SK-N-SH (cell line): ENCODE results near the gene ETS2. TPM values are rescaled to one million over a fixed set of nuclear protein-coding genes. Genes with fewer than 3 reads are reported as not detected.

Experiments
- CTCF ChIA-PET: fragments of 300-600, 350-600 bp; formaldehyde crosslinking; extraction: SDS; loops from one replicate; lab custom pipeline; 2021; lab: Yijun Ruan, JAX
- POLR2A ChIA-PET: fragments of 350-600 bp; sonication (Branson Sonifier 250); formaldehyde crosslinking; extraction: SDS; loops from one replicate; lab custom pipeline; 2020; ENCODE audit warnings: antibody characterized with exemption, inconsistent platforms; lab: Yijun Ruan, JAX
- DNase-seq: peaks from one replicate; pipeline ENCODE4 v3.0.0; 2012
- H2AFZ ChIP-seq: fragments of 200-600 bp; sonication (generic); 2 replicates; pipeline ENCODE4 v1.8.1; 2016; ENCODE audit warnings: antibody characterized with exemption, mild to moderate bottlenecking, low read depth
- H3F3A ChIP-seq: fragments of 200-600 bp; sonication (generic); replicated peaks from 2 replicates; pipeline ENCODE3; 2016; ENCODE audit warnings: antibody characterized with exemption, mild to moderate bottlenecking; ENCODE audit not compliant: insufficient read depth
- H3K27ac ChIP-seq, 2 experiments: fragments of 200-500 bp in 1 of 2; fragments of 200-600 bp in 1 of 2; sonication (Bioruptor generic) in 1 of 2; sonication (generic), shearing (Covaris generic) in 1 of 2; 2 replicates each; pipeline versions ENCODE4 v1.5.1 to v1.6.1; 2014 to 2016; ENCODE audit warnings: low read depth in 2 of 2, inconsistent platforms in 1 of 2, low read length in 1 of 2, mild to moderate bottlenecking in 1 of 2, mixed read lengths in 1 of 2
- H3K27me3 ChIP-seq: fragments of 200-600 bp; sonication (generic), shearing (Covaris generic); 2 replicates; pipeline ENCODE4 v1.6.1; 2016; ENCODE audit warnings: mixed run types; ENCODE audit not compliant: insufficient read depth
- H3K36me3 ChIP-seq, 2 experiments: fragments of 200-500 bp in 1 of 2; fragments of 200-600 bp in 1 of 2; sonication (Bioruptor generic) in 1 of 2; sonication (generic) in 1 of 2; replicated peaks in 1 of 2; 2 replicates each; pipeline versions ENCODE3 to v1.5.1; 2014 to 2016; ENCODE audit warnings: low read length in 1 of 2, mild to moderate bottlenecking in 1 of 2; ENCODE audit not compliant: insufficient read depth in 2 of 2, control insufficient read depth in 1 of 2
- H3K4me1 ChIP-seq, 2 experiments: fragments of 200-500 bp in 1 of 2; fragments of 200-600 bp in 1 of 2; sonication (Bioruptor generic) in 1 of 2; sonication (generic), shearing (Covaris generic) in 1 of 2; 2 replicates each; pipeline versions ENCODE4 v1.5.1 to v1.6.1; 2014 to 2016; ENCODE audit warnings: low read depth in 1 of 2, low read length in 1 of 2, mixed run types in 1 of 2; ENCODE audit not compliant: insufficient read depth in 2 of 2, control insufficient read depth in 1 of 2
- H3K4me2 ChIP-seq: fragments of 200-600 bp; sonication (generic), shearing (Covaris generic); 2 replicates; pipeline ENCODE4 v1.6.1; 2017; ENCODE audit warnings: mixed run types
- H3K4me3 ChIP-seq, 2 experiments: fragments of 200-500 bp in 1 of 2; fragments of 200-600 bp in 1 of 2; sonication (Bioruptor generic) in 1 of 2; sonication (generic), shearing (Covaris generic) in 1 of 2; 2 replicates each; pipeline versions ENCODE4 v1.5.1 to v1.8.1; 2014 to 2016; ENCODE audit warnings: low read depth in 2 of 2, inconsistent platforms in 1 of 2, low read length in 1 of 2, mild to moderate bottlenecking in 1 of 2, mixed read lengths in 1 of 2, moderate library complexity in 1 of 2
- H3K79me2 ChIP-seq: fragments of 200-600 bp; sonication (generic); 2 replicates; pipeline ENCODE4 v1.8.1; 2017; ENCODE audit warnings: mild to moderate bottlenecking; ENCODE audit not compliant: insufficient read depth
- H3K9ac ChIP-seq: fragments of 200-600 bp; sonication (generic); 2 replicates; pipeline ENCODE4 v1.6.1; 2017; ENCODE audit warnings: mixed run types
- H3K9me2 ChIP-seq: fragments of 200-600 bp; sonication (generic); 2 replicates; pipeline ENCODE4 v1.6.1; 2017; ENCODE audit warnings: mixed run types
- H3K9me3 ChIP-seq: fragments of 200-600 bp; sonication (generic); 2 replicates; pipeline ENCODE4 v1.6.1; 2017; ENCODE audit warnings: mixed run types, mild to moderate bottlenecking, moderate library complexity
- H4K20me1 ChIP-seq: fragments of 200-600 bp; sonication (generic); 2 replicates; pipeline ENCODE4 v1.6.1; 2017; ENCODE audit warnings: mild to moderate bottlenecking, mixed run types; ENCODE audit not compliant: insufficient read depth
- ELF1 ChIP-seq: IDR thresholded peaks from 2 replicates; pipeline ENCODE4 v1.4.0; 2012
- EZH2phosphoT487 ChIP-seq: fragments of 200-600 bp; sonication (generic); IDR thresholded peaks from 2 replicates; pipeline ENCODE4 v1.6.1; 2017; ENCODE audit warnings: low read depth, mixed run types, mild to moderate bottlenecking, antibody characterized with exemption, moderate library complexity, borderline replicate concordance
- FOSL2 ChIP-seq: IDR thresholded peaks from 2 replicates; pipeline ENCODE4 v1.4.0; 2012; ENCODE audit warnings: low read depth, mild to moderate bottlenecking, moderate library complexity, borderline replicate concordance
- FOXJ3 ChIP-seq: sonication (generic); formaldehyde crosslinking; IDR thresholded peaks from 2 replicates; pipeline ENCODE4 v1.5.1; 2020; ENCODE audit warnings: mild to moderate bottlenecking, missing genetic modification reagents
- FOXM1 ChIP-seq: IDR thresholded peaks from 2 replicates; pipeline ENCODE4 v1.4.0; 2012; ENCODE audit warnings: low read depth, mild to moderate bottlenecking
- GABPA ChIP-seq: IDR thresholded peaks from 2 replicates; pipeline ENCODE4 v1.4.0; 2012; ENCODE audit warnings: low read depth, mild to moderate bottlenecking
- GATA2 ChIP-seq: sonication (generic); formaldehyde crosslinking; IDR thresholded peaks from 2 replicates; pipeline ENCODE4 v1.5.0; 2020; ENCODE audit warnings: mild to moderate bottlenecking, missing genetic modification reagents
- JUND ChIP-seq: IDR thresholded peaks from 2 replicates; pipeline ENCODE4 v1.4.0; 2012
- MEF2A ChIP-seq: IDR thresholded peaks from 2 replicates; pipeline ENCODE4 v1.4.0; 2012; ENCODE audit warnings: low read depth, borderline replicate concordance
- MXI1 ChIP-seq: IDR thresholded peaks from 2 replicates; pipeline ENCODE4 v1.6.1; 2012; ENCODE audit warnings: mild to moderate bottlenecking, low read depth, low read length, improper control_type of control experiment
- NRF1 ChIP-seq: IDR thresholded peaks from 2 replicates; pipeline ENCODE4 v1.6.1; 2012; ENCODE audit warnings: low read depth, mild to moderate bottlenecking, low read length
- PBX3 ChIP-seq: IDR thresholded peaks from 2 replicates; pipeline ENCODE4; 2012
- POLR2AphosphoS5 ChIP-seq: IDR thresholded peaks from 2 replicates; pipeline ENCODE4 v1.6.1; 2012; ENCODE audit warnings: low read depth, low read length
- RAD21 ChIP-seq: IDR thresholded peaks from 2 replicates; pipeline ENCODE4 v1.6.1; 2012; ENCODE audit warnings: mild to moderate bottlenecking, low read length
- RCOR1 ChIP-seq: fragments of 150-350 bp; IDR thresholded peaks from 2 replicates; pipeline ENCODE4 v1.6.1; 2017; ENCODE audit warnings: antibody characterized with exemption, low read length
- RXRA ChIP-seq: IDR thresholded peaks from 2 replicates; pipeline ENCODE4 v1.4.0; 2012; ENCODE audit warnings: low read depth, mild to moderate bottlenecking, borderline replicate concordance
- SIN3A ChIP-seq: IDR thresholded peaks from 2 replicates; pipeline ENCODE4 v1.6.1; 2012; ENCODE audit warnings: low read depth, mild to moderate bottlenecking, low read length, moderate library complexity, borderline replicate concordance
- SMC3 ChIP-seq: IDR thresholded peaks from 2 replicates; pipeline ENCODE4 v1.6.1; 2012; ENCODE audit warnings: low read depth, low read length, improper control_type of control experiment
- TAF1 ChIP-seq: IDR thresholded peaks from 2 replicates; pipeline ENCODE4 v1.6.1; 2012; ENCODE audit warnings: low read depth, mild to moderate bottlenecking, low read length, moderate library complexity, borderline replicate concordance
- TEAD4 ChIP-seq: IDR thresholded peaks from 2 replicates; pipeline ENCODE4 v1.4.0; 2012; ENCODE audit warnings: mild to moderate bottlenecking, borderline replicate concordance; ENCODE audit not compliant: insufficient read depth
- YY1 ChIP-seq: IDR thresholded peaks from 2 replicates; pipeline ENCODE4 v1.4.0; 2012; ENCODE audit warnings: low read depth, mild to moderate bottlenecking
- WGBS: methylation state at CpG from one replicate; pipeline ENCODE4 v1.1.6; 2017; ENCODE audit warnings: low lambda C conversion rate; 5-methylcytosine and 5-hydroxymethylcytosine counted together
- polyA plus RNA-seq, 3 experiments: library from polyadenylated mRNA; depleted of rRNA; stranded (reverse); fragments of >200 nt; gene quantifications; 2 replicates each; pipeline ENCODE4 v1.2.3, GENCODE V29; 2012
- TF ChIP-seq, protein P1 (sequence below): fragments of 200-600 bp; sonication (generic); IDR thresholded peaks from 2 replicates; pipeline ENCODE4 v1.6.1; 2017; ENCODE audit warnings: antibody characterized with exemption, mild to moderate bottlenecking, moderate library complexity
- TF ChIP-seq, protein P2 (sequence below): fragments of 150-350 bp; IDR thresholded peaks from 2 replicates; pipeline ENCODE4 v1.6.1; 2017; ENCODE audit warnings: antibody characterized with exemption, low read length, low read depth, borderline replicate concordance

Gene ETS2
- polyA plus RNA-seq, 1 of the 3 experiments (the other 2 are of a cell fraction): 16.3 TPM

- Histone ChIP-seq H3F3A (peaks cover 16% of the 10 kb centered on the region), H3K9me3 (no peaks in the 10 kb centered on the region), H3K36me3 (no peaks in the 10 kb centered on the region), H3K9me2 (no peaks in the 10 kb centered on the region), H3K4me2 (no peak overlapping the region), H3K27me3 (no peaks in the 10 kb centered on the region), H3K4me1 (peaks cover 16 to 32% of the 10 kb centered on the region in 2 experiments), H4K20me1 (no peaks in the 10 kb centered on the region), H3K27ac (peak overlapping the region; percentile 34 to 91; a peak in 3 of 4 replicates), H3K79me2 (no peaks in the 10 kb centered on the region), H2AFZ (no peak overlapping the region), H3K9ac (no peak overlapping the region), H3K4me3 (no peak overlapping the region)
- WGBS: 61% methylated on average over 5 of the region's 5 CpGs
- ChIA-PET CTCF (interaction anchor here (1.3 to 2.6 kb wide), 3 partner anchors 62 to 341 kb away, joined by 8 to 13 read pairs (median 10); no protein-coding TSS in a partner anchor), POLR2A (no interaction called here)
- DNase-seq: no peak
- TF ChIP-seq SMC3 (peak; percentile 25), GABPA (no peak), YY1 (no peak), MEF2A (no peak), PBX3 (no peak), MXI1 (no peak), GATA2 (CRISPR knock-in tag) (no peak), JUND (peak; percentile 55), FOSL2 (peak; percentile 77), FOXJ3 (no peak), RAD21 (peak; percentile 40; the same call in 1 of the 2 replicates), RCOR1 (no peak)
- TF ChIP-seq, protein P1, sequence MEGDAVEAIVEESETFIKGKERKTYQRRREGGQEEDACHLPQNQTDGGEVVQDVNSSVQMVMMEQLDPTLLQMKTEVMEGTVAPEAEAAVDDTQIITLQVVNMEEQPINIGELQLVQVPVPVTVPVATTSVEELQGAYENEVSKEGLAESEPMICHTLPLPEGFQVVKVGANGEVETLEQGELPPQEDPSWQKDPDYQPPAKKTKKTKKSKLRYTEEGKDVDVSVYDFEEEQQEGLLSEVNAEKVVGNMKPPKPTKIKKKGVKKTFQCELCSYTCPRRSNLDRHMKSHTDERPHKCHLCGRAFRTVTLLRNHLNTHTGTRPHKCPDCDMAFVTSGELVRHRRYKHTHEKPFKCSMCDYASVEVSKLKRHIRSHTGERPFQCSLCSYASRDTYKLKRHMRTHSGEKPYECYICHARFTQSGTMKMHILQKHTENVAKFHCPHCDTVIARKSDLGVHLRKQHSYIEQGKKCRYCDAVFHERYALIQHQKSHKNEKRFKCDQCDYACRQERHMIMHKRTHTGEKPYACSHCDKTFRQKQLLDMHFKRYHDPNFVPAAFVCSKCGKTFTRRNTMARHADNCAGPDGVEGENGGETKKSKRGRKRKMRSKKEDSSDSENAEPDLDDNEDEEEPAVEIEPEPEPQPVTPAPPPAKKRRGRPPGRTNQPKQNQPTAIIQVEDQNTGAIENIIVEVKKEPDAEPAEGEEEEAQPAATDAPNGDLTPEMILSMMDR: peak; percentile 46
These were observed 9.3 kb upstream of the ETS2 start for GRCh38 chr21:38796424-38796823.

DNA sequence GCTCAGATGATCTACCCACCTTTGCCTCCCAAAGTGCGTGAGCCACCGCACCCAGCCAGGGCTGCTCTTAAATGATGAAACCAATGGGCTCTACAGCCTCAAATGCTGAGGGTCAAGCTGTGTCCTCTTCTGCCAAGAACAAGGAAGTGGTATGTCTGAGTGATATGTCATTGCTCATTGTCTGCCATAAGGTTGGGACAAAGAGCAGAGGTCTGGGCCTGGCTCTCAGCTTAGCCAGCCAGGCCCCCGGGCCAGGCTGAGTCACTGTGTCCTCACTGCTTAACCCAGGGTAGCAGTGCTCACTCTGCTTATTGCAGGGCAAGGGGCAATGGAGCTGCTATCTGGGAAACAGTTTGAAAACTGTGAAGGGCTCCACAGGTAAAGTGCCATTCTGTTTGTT lies 8.3 kb upstream of the ETS2 start:
- no peaks in the 10 kb centered on the region for H4K20me1 ChIP-seq
- peak overlapping the region; percentile 53 to 91 for H3K27ac ChIP-seq
- H3K9me2 ChIP-seq: no peaks in the 10 kb centered on the region
- H3K4me2 ChIP-seq: peak overlapping the region; percentile 24; the same call in 1 of the 2 replicates
- H3K4me3 ChIP-seq: no peak overlapping the region
- 0% methylated on average over 1 of the region's 3 CpGs for WGBS
- peak; percentile 87 for DNase-seq
- H3F3A ChIP-seq: peaks cover 16% of the 10 kb centered on the region
- H3K36me3 ChIP-seq: no peaks in the 10 kb centered on the region
- ChIA-PET POLR2A (interaction anchor here (0.9 to 1.6 kb wide), 4 partner anchors 8 to 192 kb away, joined by 3 to 12 read pairs (median 4); partner anchors contain the start of gene ETS2), CTCF (interaction anchor here (0.9 to 2.6 kb wide), 5 partner anchors 23 to 344 kb away, joined by 3 to 13 read pairs (median 4); no protein-coding TSS in a partner anchor)
- peaks cover 16 to 42% of the 10 kb centered on the region in 2 experiments for H3K4me1 ChIP-seq
- H2AFZ ChIP-seq: peak overlapping the region; percentile 82; the same call in 1 of the 2 replicates
- H3K9me3 ChIP-seq: no peaks in the 10 kb centered on the region
- no peaks in the 10 kb centered on the region for H3K27me3 ChIP-seq
- 0 out of 2 replicates have a peak overlapping the region, but pooled peaks have one; percentile 5 for H3K9ac ChIP-seq
- H3K79me2 ChIP-seq: no peaks in the 10 kb centered on the region
- TF ChIP-seq EZH2phosphoT487 (no peak), TEAD4 (0 out of 2 replicates have a peak, but pooled peaks have one; percentile 28), SIN3A (no peak), FOXM1 (no peak), RXRA (no peak; the same call in 1 of the 2 replicates), JUND (peak; percentile 29; the same call in 1 of the 2 replicates), PBX3 (peak; percentile 88), MXI1 (no peak), MEF2A (no peak), FOSL2 (peak; percentile 23; the same call in 1 of the 2 replicates), RCOR1 (peak; percentile 82), YY1 (no peak), POLR2AphosphoS5 (peak; percentile 38; the same call in 1 of the 2 replicates), TAF1 (no peak), ELF1 (no peak), NRF1 (no peak)
- TF ChIP-seq, protein P2, sequence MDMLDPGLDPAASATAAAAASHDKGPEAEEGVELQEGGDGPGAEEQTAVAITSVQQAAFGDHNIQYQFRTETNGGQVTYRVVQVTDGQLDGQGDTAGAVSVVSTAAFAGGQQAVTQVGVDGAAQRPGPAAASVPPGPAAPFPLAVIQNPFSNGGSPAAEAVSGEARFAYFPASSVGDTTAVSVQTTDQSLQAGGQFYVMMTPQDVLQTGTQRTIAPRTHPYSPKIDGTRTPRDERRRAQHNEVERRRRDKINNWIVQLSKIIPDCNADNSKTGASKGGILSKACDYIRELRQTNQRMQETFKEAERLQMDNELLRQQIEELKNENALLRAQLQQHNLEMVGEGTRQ: no peak
